Esophagus squamous epithelium (tissue), 4 donors: ENCODE data around the gene MIS18BP1.

Source experiments
- POLR2A ChIP-seq, 4 donors: fragments of 450-650 bp; IDR thresholded peaks; one replicate each; pipeline ENCODE4 v1.6.1; 2017; ENCODE audit warnings: antibody characterized with exemption in 4 of 4, mild to moderate bottlenecking in 4 of 4, moderate library complexity in 3 of 4
- TF ChIP-seq, protein P1 (sequence below), 6 experiments: fragments of 450-650 bp in 4 of 6; fragments of 200-600 bp in 2 of 6; sonication (generic) in 2 of 6; IDR thresholded peaks; one replicate each; pipeline ENCODE4 v1.5.1; 2016 to 2019; ENCODE audit warnings: antibody characterized with exemption in 6 of 6, mild to moderate bottlenecking in 4 of 6, moderate library complexity in 4 of 6

DNA sequence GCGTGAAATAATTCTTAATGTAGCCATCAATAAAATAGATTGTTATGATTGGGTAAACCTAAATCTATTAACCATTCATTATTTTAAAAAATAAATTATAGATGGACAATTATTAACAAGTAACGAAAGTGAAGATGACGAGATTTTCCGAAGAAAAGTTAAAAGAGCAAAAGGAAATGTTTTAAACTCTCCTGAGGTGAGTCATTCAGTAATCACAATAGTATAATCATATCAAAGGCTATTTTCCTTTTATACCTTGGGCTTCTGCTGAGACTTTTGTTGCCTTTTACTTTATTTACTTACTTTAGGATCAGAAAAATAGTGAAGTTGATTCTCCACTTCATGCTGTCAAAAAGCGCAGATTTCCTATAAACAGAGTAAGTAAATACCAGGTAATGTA is 71.7 kb downstream of the MIS18BP1 start:
- TF ChIP-seq, protein P1, sequence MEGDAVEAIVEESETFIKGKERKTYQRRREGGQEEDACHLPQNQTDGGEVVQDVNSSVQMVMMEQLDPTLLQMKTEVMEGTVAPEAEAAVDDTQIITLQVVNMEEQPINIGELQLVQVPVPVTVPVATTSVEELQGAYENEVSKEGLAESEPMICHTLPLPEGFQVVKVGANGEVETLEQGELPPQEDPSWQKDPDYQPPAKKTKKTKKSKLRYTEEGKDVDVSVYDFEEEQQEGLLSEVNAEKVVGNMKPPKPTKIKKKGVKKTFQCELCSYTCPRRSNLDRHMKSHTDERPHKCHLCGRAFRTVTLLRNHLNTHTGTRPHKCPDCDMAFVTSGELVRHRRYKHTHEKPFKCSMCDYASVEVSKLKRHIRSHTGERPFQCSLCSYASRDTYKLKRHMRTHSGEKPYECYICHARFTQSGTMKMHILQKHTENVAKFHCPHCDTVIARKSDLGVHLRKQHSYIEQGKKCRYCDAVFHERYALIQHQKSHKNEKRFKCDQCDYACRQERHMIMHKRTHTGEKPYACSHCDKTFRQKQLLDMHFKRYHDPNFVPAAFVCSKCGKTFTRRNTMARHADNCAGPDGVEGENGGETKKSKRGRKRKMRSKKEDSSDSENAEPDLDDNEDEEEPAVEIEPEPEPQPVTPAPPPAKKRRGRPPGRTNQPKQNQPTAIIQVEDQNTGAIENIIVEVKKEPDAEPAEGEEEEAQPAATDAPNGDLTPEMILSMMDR (IDR thresholded peaks at IDR 0.05), result no peak
- TF ChIP-seq POLR2A (IDR thresholded peaks at IDR 0.05), result no peak
